NCI-H128 (cell line): ENCODE results near the gene GGT5.

ENCODE experiments used
- DNase-seq: peaks from one replicate; lab custom pipeline; 2025; ENCODE audit not compliant: unreplicated experiment; lab: John Stamatoyannopoulos, UW

GGT5 gene

GRCh38 chr22:24170188-24170587 lies 74.7 kb downstream of the GGT5 start:
- no peak for DNase-seq
